Activated naive CD4-positive, alpha-beta T cell treated with anti-CD3 and anti-CD28 coated beads for 36 hours (primary cell): ENCODE data around the gene INPP5A. TPM values are rescaled to one million over a fixed set of nuclear protein-coding genes. Genes with fewer than 3 reads are reported as not detected.

Experiments used
- CTCF ChIA-PET: fragments of 350-600 bp; sonication (Branson Sonifier 250); formaldehyde crosslinking; loops from one replicate; lab custom pipeline; 2021; ENCODE audit warnings: antibody characterized with exemption; lab: Charles Lee
- DNase-seq: peaks from one replicate; pipeline ENCODE4 v3.0.0-alpha.2; 2020
- H3K27ac Mint-ChIP-seq: one replicate; pipeline ENCODE4 v1.8.0; 2021; ENCODE audit warnings: mild to moderate bottlenecking, mixed read lengths
- H3K27me3 Mint-ChIP-seq: one replicate; pipeline ENCODE4 v1.8.0; 2021; ENCODE audit warnings: low read depth, mixed read lengths
- H3K36me3 Mint-ChIP-seq: one replicate; pipeline ENCODE4 v1.8.0; 2021; ENCODE audit warnings: low read depth, mixed read lengths
- H3K4me1 Mint-ChIP-seq: one replicate; pipeline ENCODE4 v1.8.0; 2021; ENCODE audit warnings: low read depth, mixed read lengths
- H3K4me3 Mint-ChIP-seq: one replicate; pipeline ENCODE4 v1.8.0; 2021; ENCODE audit warnings: mild to moderate bottlenecking, moderate library complexity, mixed read lengths
- H3K9me3 Mint-ChIP-seq: one replicate; pipeline ENCODE4 v1.8.0; 2021; ENCODE audit warnings: mixed read lengths
- intact Hi-C: fragments of 100-400 bp; cut with micrococcal nuclease; formaldehyde crosslinking; loops from one replicate; pipeline ENCODE4 v1.15.1; 2023
- total RNA-seq, 2 experiments: library from RNA; stranded (reverse); gene quantifications; one replicate each; pipeline ENCODE4 v1.2.3, GENCODE V29; 2021

The INPP5A gene
- total RNA-seq, 2 experiments from 2014 or later = 17.3 to 19.5 TPM

GRCh38 chr10:132580143-132580542, 42.6 kb downstream of the INPP5A start:
- peaks cover 42% of the 10 kb centered on the region for H3K4me1 Mint-ChIP-seq
- H3K36me3 Mint-ChIP-seq = peaks cover 5% of the 10 kb centered on the region
- no peaks in the 10 kb centered on the region for H3K27me3 Mint-ChIP-seq
- no peak for DNase-seq
- H3K4me3 Mint-ChIP-seq = no peak overlapping the region
- CTCF ChIA-PET = no interaction called here
- no peak overlapping the region for H3K27ac Mint-ChIP-seq
- intact Hi-C loops = no loop called here
- H3K9me3 Mint-ChIP-seq = no peaks in the 10 kb centered on the region

GRCh38 chr10:132580617-132581016, 43.0 kb downstream of the INPP5A start:
- Mint-ChIP-seq H3K4me3 (no peak overlapping the region), H3K4me1 (peaks cover 45% of the 10 kb centered on the region), H3K36me3 (peaks cover 5% of the 10 kb centered on the region), H3K27ac (no peak overlapping the region), H3K27me3 (no peaks in the 10 kb centered on the region), H3K9me3 (no peaks in the 10 kb centered on the region)
- no peak for DNase-seq
- intact Hi-C loops = no loop called here
- CTCF ChIA-PET = interaction anchor here (0.6 kb wide), 1 partner anchor 360 kb away, joined by 3 read pairs; no protein-coding TSS in a partner anchor

GRCh38 chr10:132582137-132582536, 44.5 kb downstream of the INPP5A start:
- Mint-ChIP-seq H3K4me1 (peaks cover 51% of the 10 kb centered on the region), H3K36me3 (peaks cover 5% of the 10 kb centered on the region), H3K27ac (no peak overlapping the region), H3K4me3 (no peak overlapping the region), H3K9me3 (no peaks in the 10 kb centered on the region), H3K27me3 (no peaks in the 10 kb centered on the region)
- no peak for DNase-seq
- intact Hi-C loops = no loop called here
- CTCF ChIA-PET = no interaction called here

GRCh38 chr10:132582771-132583170, 45.2 kb downstream of the INPP5A start:
- peaks cover 49% of the 10 kb centered on the region for H3K4me1 Mint-ChIP-seq
- intact Hi-C loops = no loop called here
- H3K4me3 Mint-ChIP-seq = no peak overlapping the region
- no peak for DNase-seq
- no peak overlapping the region for H3K27ac Mint-ChIP-seq
- no peaks in the 10 kb centered on the region for H3K9me3 Mint-ChIP-seq
- H3K27me3 Mint-ChIP-seq = no peaks in the 10 kb centered on the region
- CTCF ChIA-PET = no interaction called here
- peaks cover 5% of the 10 kb centered on the region for H3K36me3 Mint-ChIP-seq

- Mint-ChIP-seq H3K4me1 (peaks cover 49% of the 10 kb centered on the region), H3K27me3 (no peaks in the 10 kb centered on the region), H3K27ac (no peak overlapping the region), H3K36me3 (peaks cover 5% of the 10 kb centered on the region), H3K4me3 (no peak overlapping the region), H3K9me3 (no peaks in the 10 kb centered on the region)
- no peak for DNase-seq
- CTCF ChIA-PET = no interaction called here
- intact Hi-C loops = no loop called here
Measured at GRCh38 chr10:132583456-132583855, 45.9 kb downstream of the INPP5A start.

- DNase-seq = no peak
- no peak overlapping the region for H3K4me3 Mint-ChIP-seq
- H3K27me3 Mint-ChIP-seq = no peaks in the 10 kb centered on the region
- peaks cover 50% of the 10 kb centered on the region for H3K4me1 Mint-ChIP-seq
- no peak overlapping the region for H3K27ac Mint-ChIP-seq
- CTCF ChIA-PET = no interaction called here
- intact Hi-C loops = no loop called here
- no peaks in the 10 kb centered on the region for H3K9me3 Mint-ChIP-seq
- H3K36me3 Mint-ChIP-seq = peaks cover 5% of the 10 kb centered on the region
Measured at GRCh38 chr10:132584081-132584480, 46.5 kb downstream of the INPP5A start.

GRCh38 chr10:132585732-132586722, 48.4 kb downstream of the INPP5A start:
- Mint-ChIP-seq H3K36me3 (peaks cover 3% of the 10 kb centered on the region), H3K9me3 (no peaks in the 10 kb centered on the region), H3K4me3 (no peak overlapping the region), H3K4me1 (peaks cover 55% of the 10 kb centered on the region), H3K27ac (no peak overlapping the region), H3K27me3 (no peaks in the 10 kb centered on the region)
- intact Hi-C loops = no loop called here
- DNase-seq = no peak
- CTCF ChIA-PET = no interaction called here

GRCh38 chr10:132586739-132587138, 49.2 kb downstream of the INPP5A start:
- Mint-ChIP-seq H3K4me1 (peaks cover 59% of the 10 kb centered on the region), H3K9me3 (no peaks in the 10 kb centered on the region), H3K36me3 (no peaks in the 10 kb centered on the region), H3K27me3 (no peaks in the 10 kb centered on the region), H3K27ac (no peak overlapping the region), H3K4me3 (no peak overlapping the region)
- DNase-seq = no peak
- CTCF ChIA-PET = no interaction called here
- intact Hi-C loops = no loop called here

GRCh38 chr10:132587175-132587574, 49.6 kb downstream of the INPP5A start:
- CTCF ChIA-PET = no interaction called here
- Mint-ChIP-seq H3K27ac (no peak overlapping the region), H3K4me1 (peaks cover 64% of the 10 kb centered on the region), H3K36me3 (no peaks in the 10 kb centered on the region), H3K4me3 (no peak overlapping the region), H3K27me3 (no peaks in the 10 kb centered on the region), H3K9me3 (no peaks in the 10 kb centered on the region)
- intact Hi-C loops = no loop called here
- DNase-seq = no peak

GRCh38 chr10:132588301-132589013, 50.9 kb downstream of the INPP5A start:
- Mint-ChIP-seq H3K9me3 (no peaks in the 10 kb centered on the region), H3K27me3 (no peaks in the 10 kb centered on the region), H3K4me3 (peak overlapping the region; percentile 5), H3K27ac (peak overlapping the region; percentile 8), H3K36me3 (no peaks in the 10 kb centered on the region), H3K4me1 (peaks cover 70% of the 10 kb centered on the region)
- intact Hi-C loops = loop anchor here (1.0 kb wide), 1 partner anchor 16 kb away; no protein-coding TSS in a partner anchor
- peak; percentile 79 for DNase-seq
- CTCF ChIA-PET = interaction anchor here (0.7 kb wide), 1 partner anchor 11 kb away, joined by 3 read pairs; no protein-coding TSS in a partner anchor

GRCh38 chr10:132589015-132589414, 51.4 kb downstream of the INPP5A start:
- Mint-ChIP-seq H3K27ac (no peak overlapping the region), H3K36me3 (no peaks in the 10 kb centered on the region), H3K4me1 (peaks cover 72% of the 10 kb centered on the region), H3K9me3 (no peaks in the 10 kb centered on the region), H3K4me3 (peak overlapping the region; percentile 5), H3K27me3 (no peaks in the 10 kb centered on the region)
- CTCF ChIA-PET = no interaction called here
- DNase-seq = no peak
- intact Hi-C loops = no loop called here

GRCh38 chr10:132589681-132590080, 52.1 kb downstream of the INPP5A start:
- no peaks in the 10 kb centered on the region for H3K27me3 Mint-ChIP-seq
- intact Hi-C loops = no loop called here
- CTCF ChIA-PET = no interaction called here
- H3K27ac Mint-ChIP-seq = no peak overlapping the region
- no peaks in the 10 kb centered on the region for H3K9me3 Mint-ChIP-seq
- no peak overlapping the region for H3K4me3 Mint-ChIP-seq
- H3K4me1 Mint-ChIP-seq = peaks cover 77% of the 10 kb centered on the region
- no peak for DNase-seq
- no peaks in the 10 kb centered on the region for H3K36me3 Mint-ChIP-seq
